Heart left ventricle (tissue), 13 donors: ENCODE results near the gene PPARG.

ENCODE experiments used
- CTCF ChIP-seq, 12 donors: fragments of 200-600 bp; sonication (generic) in 4 of 12; IDR thresholded peaks; one replicate each; pipeline versions ENCODE4 v1.5.0 to v1.8.0; 2018 to 2022; ENCODE audit warnings: antibody characterized with exemption in 12 of 12, mild to moderate bottlenecking in 5 of 12
- POLR2A ChIP-seq, 2 donors: fragments of 450-650 bp; IDR thresholded peaks; one replicate each; pipeline ENCODE4 v1.6.1; 2017; ENCODE audit warnings: antibody characterized with exemption in 2 of 2, mild to moderate bottlenecking in 2 of 2, moderate library complexity in 2 of 2
- donor health status: ischemic (EF 13 %, LVEDD 7.1; RV severe dilation, severe dysfunction).
- donor health status: DM: no; HTN: yes; CAD: no.
- donor health status: DM: no; HTN: no; CAD: no.
- donor health status: ischemic (EF 25% LVEDD 6.9; RV normal size, moderate dysfunction).
- donor health status: ischemic (EF 25% LVEDD 5.7; RV mildly dilated, moderate dysfunction).
- donor health status: ischemic (EF 35%, LVEDD 5.7; RV mildly dilated, moderate dysfunction).
- donor health status: nonischemic (EF 11% LVEDD 7.7; RV severe dilation, severe dysfunction).
- donor health status: DM: yes; HTN: yes; CAD: no.
- donor health status: PGD.
- donor health status: ischemic (EF 29% LVEDD 5.4; RV normal size, mild dysfunction).
- donor health status: nonischemic (EF 23%, LVEDD 6.1; RV moderate dilation, normal function).

- TF ChIP-seq CTCF (IDR thresholded peaks at IDR 0.05): no peak
- TF ChIP-seq POLR2A (IDR thresholded peaks at IDR 0.05): no peak
Observed at GRCh38 chr3:12440927-12441714, 152.3 kb downstream of the PPARG start.
